ENCODE measurements around the gene NUP160.
"Not testable (repeated sequence)": the region's sequence is repeated elsewhere in the genome, so short reads cannot be mapped to it uniquely, and the experiment has no call there.

NUP160 gene

GRCh38 chr11:47842749-47843148 is 5.4 kb downstream of the NUP160 start:
- DNase-seq = no peak
- Histone ChIP-seq H3K9me3 (no peaks in the 10 kb centered on the region), H3K36me3 (peaks cover 39 to 81% (median 62%) of the 10 kb centered on the region in 3 donors), H3K27me3 (no peaks in the 10 kb centered on the region), H3K4me1 (peaks cover 0 to 20% (median 11%) of the 10 kb centered on the region in 4 donors), H3K27ac (no peak overlapping the region), H3K4me3 (no peak overlapping the region)
- TF ChIP-seq CTCF (IDR thresholded peaks at IDR 0.05) = no peak
- intact Hi-C loops (cut with DNase I; ENCODE audit: low total_unique reads) = no loop called here

GRCh38 chr11:47837929-47838328 is 10.2 kb downstream of the NUP160 start:
- Histone ChIP-seq H3K4me1 (no peaks in the 10 kb centered on the region), H3K36me3 (peaks cover 78 to 98% (median 94%) of the 10 kb centered on the region in 3 donors), H3K4me3 (no peak overlapping the region), H3K9me3 (no peaks in the 10 kb centered on the region), H3K27ac (no peak overlapping the region), H3K27me3 (no peaks in the 10 kb centered on the region)
- intact Hi-C loops (cut with DNase I; ENCODE audit: low total_unique reads) = no loop called here
- no peak for TF ChIP-seq CTCF (IDR thresholded peaks at IDR 0.05)
- no peak for DNase-seq

DNA sequence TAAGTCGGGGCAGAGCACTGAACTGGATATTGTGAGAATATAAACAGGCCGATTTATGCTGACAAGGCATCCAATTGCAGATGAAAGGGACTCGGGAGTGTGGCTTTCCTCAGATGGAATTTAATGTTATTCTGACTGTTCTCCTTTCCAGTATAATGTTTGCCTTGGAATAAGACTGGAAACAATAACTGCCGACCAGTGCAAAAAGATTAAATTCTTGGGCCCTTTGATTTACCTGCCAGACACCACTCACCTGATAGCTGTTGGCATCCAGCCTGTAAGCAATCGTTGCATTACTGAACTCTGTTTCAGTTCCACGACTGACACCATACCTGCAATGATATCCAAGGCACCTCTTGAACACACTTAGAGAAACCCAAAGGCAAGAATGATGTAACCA is 10.9 kb downstream of the NUP160 start:
- H3K27ac ChIP-seq = no peak overlapping the region
- no peaks in the 10 kb centered on the region for H3K4me1 ChIP-seq
- intact Hi-C loops (cut with DNase I; ENCODE audit: low total_unique reads) = no loop called here
- no peak for DNase-seq
- no peak for TF ChIP-seq CTCF (IDR thresholded peaks at IDR 0.05)
- H3K27me3 ChIP-seq = no peaks in the 10 kb centered on the region
- H3K4me3 ChIP-seq = no peak overlapping the region
- H3K36me3 ChIP-seq = peaks cover 79 to 98% (median 94%) of the 10 kb centered on the region in 3 donors
- no peaks in the 10 kb centered on the region for H3K9me3 ChIP-seq

DNA sequence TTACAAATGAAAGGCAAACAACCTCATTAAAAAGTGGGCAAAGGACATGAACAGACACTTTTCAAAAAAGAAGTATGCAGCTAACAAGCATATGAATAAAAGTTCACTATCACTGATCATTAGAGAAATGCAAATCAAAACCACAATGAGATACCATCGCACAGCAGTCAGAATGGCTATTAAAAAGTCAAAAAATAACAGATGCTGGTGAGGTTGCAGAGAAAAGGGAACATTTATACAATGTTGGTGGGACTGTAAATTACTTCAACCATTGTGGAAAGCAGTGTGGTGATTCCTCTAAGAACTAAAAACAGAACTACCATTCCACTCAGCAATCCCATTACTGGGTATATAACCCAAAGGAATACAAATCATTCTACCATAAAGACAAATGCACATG is 18.1 kb downstream of the NUP160 start:
- H3K27me3 ChIP-seq; H3K4me1 ChIP-seq; H3K9me3 ChIP-seq; DNase-seq; H3K4me3 ChIP-seq; intact Hi-C loops (cut with DNase I; ENCODE audit: low total_unique reads); H3K27ac ChIP-seq: not testable (repeated sequence)
- peaks cover 56 to 93% (median 61%) of the 10 kb centered on the region in 3 donors for H3K36me3 ChIP-seq

DNA sequence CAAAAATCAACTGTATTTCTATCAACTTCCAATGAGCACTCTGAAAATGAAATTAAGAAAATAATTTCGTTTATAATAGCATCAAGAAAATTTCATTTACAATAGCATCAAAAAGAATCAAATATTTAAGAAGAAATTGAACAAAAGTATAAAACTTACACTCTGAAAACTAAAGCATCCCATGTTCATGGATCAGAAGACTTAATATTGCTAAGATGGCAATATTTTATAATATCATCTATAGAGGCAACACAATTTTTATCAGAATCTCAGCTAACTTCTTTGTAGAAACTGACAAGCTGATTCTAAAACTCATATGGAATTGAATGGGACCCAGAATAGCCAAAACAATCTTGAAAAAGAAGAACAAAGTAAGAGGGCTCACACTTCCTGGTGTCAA is 19.9 kb downstream of the NUP160 start:
- Histone ChIP-seq H3K27ac (no peak overlapping the region), H3K27me3 (no peaks in the 10 kb centered on the region), H3K4me3 (no peak overlapping the region), H3K9me3 (no peaks in the 10 kb centered on the region), H3K4me1 (no peaks in the 10 kb centered on the region), H3K36me3 (peaks cover 39 to 87% (median 54%) of the 10 kb centered on the region in 3 donors)
- DNase-seq = no peak
- TF ChIP-seq CTCF (IDR thresholded peaks at IDR 0.05) = no peak
- intact Hi-C loops (cut with DNase I; ENCODE audit: low total_unique reads) = no loop called here

GRCh38 chr11:47822664-47823063 is 25.5 kb downstream of the NUP160 start:
- H3K27me3 ChIP-seq; H3K9me3 ChIP-seq; H3K4me1 ChIP-seq; H3K27ac ChIP-seq; DNase-seq; H3K4me3 ChIP-seq; intact Hi-C loops (cut with DNase I; ENCODE audit: low total_unique reads): not testable (repeated sequence)
- H3K36me3 ChIP-seq = peaks cover 23 to 83% (median 54%) of the 10 kb centered on the region in 3 donors

DNA sequence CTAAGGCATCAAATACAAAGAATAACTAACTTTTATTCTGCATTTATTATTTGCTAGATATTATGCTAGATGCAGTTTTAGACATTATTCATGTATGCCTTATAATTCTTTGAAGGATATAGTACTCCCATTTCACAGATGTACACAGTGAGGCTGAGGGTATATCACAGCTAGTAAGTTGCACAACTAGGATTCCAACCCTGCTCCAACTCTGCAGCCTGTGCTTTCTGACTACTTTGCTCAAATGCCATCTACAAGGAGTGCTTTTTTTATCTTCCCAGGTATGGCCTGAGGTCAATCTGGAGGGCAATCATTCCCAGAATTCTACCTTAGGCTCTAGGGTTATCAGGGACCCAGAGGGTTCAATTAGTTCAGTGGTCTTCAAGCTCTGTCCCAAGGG is 28.4 kb downstream of the NUP160 start:
- no peak for DNase-seq
- Histone ChIP-seq H3K9me3 (no peaks in the 10 kb centered on the region), H3K4me1 (no peaks in the 10 kb centered on the region), H3K27me3 (no peaks in the 10 kb centered on the region), H3K27ac (no peak overlapping the region), H3K36me3 (peaks cover 30 to 84% (median 64%) of the 10 kb centered on the region in 3 donors), H3K4me3 (no peak overlapping the region)
- TF ChIP-seq CTCF (IDR thresholded peaks at IDR 0.05) = no peak
- intact Hi-C loops (cut with DNase I; ENCODE audit: low total_unique reads) = no loop called here

All from tibial artery (tissue), 4 donors.